Measurements from ENCODE around the gene DCTPP1. TPM values are rescaled to one million over a fixed set of nuclear protein-coding genes. Genes with fewer than 3 reads are reported as not detected.
A peak's percentile ranks its signal among the peaks of the same experiment; 100 is the strongest.

Gene DCTPP1
- total and polyA plus RNA-seq, 2 of the 13 experiments (the other 11 are each of a cell fraction or from before 2014, with no cell fraction given), result 54.8 to 74.4 TPM

DNA sequence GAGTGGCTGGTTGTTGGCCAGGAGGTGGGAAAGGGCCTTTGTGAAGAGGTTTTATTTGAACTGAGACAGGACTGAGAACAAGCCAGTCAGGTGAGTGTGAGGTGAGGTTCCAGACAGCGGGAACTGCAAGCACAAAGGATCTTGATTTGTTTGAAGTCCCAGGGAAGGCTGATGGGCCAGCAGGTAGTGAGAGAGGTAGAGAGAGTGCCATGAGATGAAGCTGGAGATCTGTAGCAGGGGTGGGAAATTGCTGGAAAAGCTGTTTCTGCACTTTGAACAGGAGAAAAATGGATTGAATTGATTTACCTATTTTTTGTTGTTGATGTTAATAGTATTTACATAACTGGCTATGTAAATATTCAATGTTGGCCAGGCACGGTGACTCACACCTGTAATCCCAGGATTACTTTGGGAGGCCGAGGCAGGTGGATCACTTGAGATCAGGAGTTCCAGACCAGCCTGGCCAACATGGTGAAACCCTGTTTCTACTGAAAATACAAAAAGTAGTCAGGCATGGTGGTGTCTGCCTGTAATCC, 7.7 kb upstream of the DCTPP1 start (continued):
- TF ChIP-seq, protein P1, sequence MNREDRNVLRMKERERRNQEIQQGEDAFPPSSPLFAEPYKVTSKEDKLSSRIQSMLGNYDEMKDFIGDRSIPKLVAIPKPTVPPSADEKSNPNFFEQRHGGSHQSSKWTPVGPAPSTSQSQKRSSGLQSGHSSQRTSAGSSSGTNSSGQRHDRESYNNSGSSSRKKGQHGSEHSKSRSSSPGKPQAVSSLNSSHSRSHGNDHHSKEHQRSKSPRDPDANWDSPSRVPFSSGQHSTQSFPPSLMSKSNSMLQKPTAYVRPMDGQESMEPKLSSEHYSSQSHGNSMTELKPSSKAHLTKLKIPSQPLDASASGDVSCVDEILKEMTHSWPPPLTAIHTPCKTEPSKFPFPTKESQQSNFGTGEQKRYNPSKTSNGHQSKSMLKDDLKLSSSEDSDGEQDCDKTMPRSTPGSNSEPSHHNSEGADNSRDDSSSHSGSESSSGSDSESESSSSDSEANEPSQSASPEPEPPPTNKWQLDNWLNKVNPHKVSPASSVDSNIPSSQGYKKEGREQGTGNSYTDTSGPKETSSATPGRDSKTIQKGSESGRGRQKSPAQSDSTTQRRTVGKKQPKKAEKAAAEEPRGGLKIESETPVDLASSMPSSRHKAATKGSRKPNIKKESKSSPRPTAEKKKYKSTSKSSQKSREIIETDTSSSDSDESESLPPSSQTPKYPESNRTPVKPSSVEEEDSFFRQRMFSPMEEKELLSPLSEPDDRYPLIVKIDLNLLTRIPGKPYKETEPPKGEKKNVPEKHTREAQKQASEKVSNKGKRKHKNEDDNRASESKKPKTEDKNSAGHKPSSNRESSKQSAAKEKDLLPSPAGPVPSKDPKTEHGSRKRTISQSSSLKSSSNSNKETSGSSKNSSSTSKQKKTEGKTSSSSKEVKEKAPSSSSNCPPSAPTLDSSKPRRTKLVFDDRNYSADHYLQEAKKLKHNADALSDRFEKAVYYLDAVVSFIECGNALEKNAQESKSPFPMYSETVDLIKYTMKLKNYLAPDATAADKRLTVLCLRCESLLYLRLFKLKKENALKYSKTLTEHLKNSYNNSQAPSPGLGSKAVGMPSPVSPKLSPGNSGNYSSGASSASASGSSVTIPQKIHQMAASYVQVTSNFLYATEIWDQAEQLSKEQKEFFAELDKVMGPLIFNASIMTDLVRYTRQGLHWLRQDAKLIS (CRISPR knock-in tag; IDR thresholded peaks at IDR 0.05), result no peak
- TF ChIP-seq, protein P2, sequence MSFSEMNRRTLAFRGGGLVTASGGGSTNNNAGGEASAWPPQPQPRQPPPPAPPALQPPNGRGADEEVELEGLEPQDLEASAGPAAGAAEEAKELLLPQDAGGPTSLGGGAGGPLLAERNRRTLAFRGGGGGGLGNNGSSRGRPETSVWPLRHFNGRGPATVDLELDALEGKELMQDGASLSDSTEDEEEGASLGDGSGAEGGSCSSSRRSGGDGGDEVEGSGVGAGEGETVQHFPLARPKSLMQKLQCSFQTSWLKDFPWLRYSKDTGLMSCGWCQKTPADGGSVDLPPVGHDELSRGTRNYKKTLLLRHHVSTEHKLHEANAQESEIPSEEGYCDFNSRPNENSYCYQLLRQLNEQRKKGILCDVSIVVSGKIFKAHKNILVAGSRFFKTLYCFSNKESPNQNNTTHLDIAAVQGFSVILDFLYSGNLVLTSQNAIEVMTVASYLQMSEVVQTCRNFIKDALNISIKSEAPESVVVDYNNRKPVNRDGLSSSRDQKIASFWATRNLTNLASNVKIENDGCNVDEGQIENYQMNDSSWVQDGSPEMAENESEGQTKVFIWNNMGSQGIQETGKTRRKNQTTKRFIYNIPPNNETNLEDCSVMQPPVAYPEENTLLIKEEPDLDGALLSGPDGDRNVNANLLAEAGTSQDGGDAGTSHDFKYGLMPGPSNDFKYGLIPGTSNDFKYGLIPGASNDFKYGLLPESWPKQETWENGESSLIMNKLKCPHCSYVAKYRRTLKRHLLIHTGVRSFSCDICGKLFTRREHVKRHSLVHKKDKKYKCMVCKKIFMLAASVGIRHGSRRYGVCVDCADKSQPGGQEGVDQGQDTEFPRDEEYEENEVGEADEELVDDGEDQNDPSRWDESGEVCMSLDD (CRISPR knock-in tag; IDR thresholded peaks at IDR 0.05; ENCODE audit: borderline replicate concordance), result no peak
- peak; percentile 98 for TF ChIP-seq GFI1 (CRISPR knock-in tag; IDR thresholded peaks at IDR 0.05; ENCODE audit: borderline replicate concordance)
- TF ChIP-seq ZNF577 (CRISPR knock-in tag; IDR thresholded peaks at IDR 0.05; ENCODE audit: borderline replicate concordance, low read depth), result no peak
- TF ChIP-seq ZNF136 (CRISPR knock-in tag; IDR thresholded peaks at IDR 0.05; ENCODE audit: low read depth), result 0 out of 2 replicates have a peak, but pooled peaks have one; percentile 47
- no peak for TF ChIP-seq BORCS8-MEF2B (CRISPR knock-in tag; IDR thresholded peaks at IDR 0.05)
- no peak for TF ChIP-seq YY1 (IDR thresholded peaks at IDR 0.05; ENCODE audit: insufficient read depth, insufficient replicate concordance, low read depth, low read length)
- no peak for TF ChIP-seq PHB2 (IDR thresholded peaks at IDR 0.05; ENCODE audit: partially characterized antibody)
- 0 out of 2 replicates have a peak, but pooled peaks have one; percentile 26 for TF ChIP-seq PPARG (CRISPR knock-in tag; conservative IDR thresholded peaks at IDR 0.05)
- 0 out of 2 replicates have a peak, but pooled peaks have one; percentile 46 for TF ChIP-seq ZZZ3 (CRISPR knock-in tag; IDR thresholded peaks at IDR 0.05; ENCODE audit: borderline replicate concordance)
- no peak for TF ChIP-seq XBP1 (CRISPR knock-in tag; IDR thresholded peaks at IDR 0.05)
- TF ChIP-seq GTF3A (CRISPR knock-in tag; conservative IDR thresholded peaks at IDR 0.05), result no peak
- no peak for TF ChIP-seq RBM39 (IDR thresholded peaks at IDR 0.05; ENCODE audit: low read depth, low read length, poor library complexity, severe bottlenecking)
- TF ChIP-seq NFATC3 (CRISPR knock-in tag; IDR thresholded peaks at IDR 0.05), result no peak
- TF ChIP-seq ZNF777 (CRISPR knock-in tag; IDR thresholded peaks at IDR 0.05), result no peak
- TF ChIP-seq MIER2 (CRISPR knock-in tag; IDR thresholded peaks at IDR 0.05), result no peak
- no peak for TF ChIP-seq HMGA1 (CRISPR knock-in tag; conservative IDR thresholded peaks at IDR 0.05)
- TF ChIP-seq ZMYM2 (CRISPR knock-in tag; IDR thresholded peaks at IDR 0.05), result peak; percentile 89
- TF ChIP-seq ZNF773 (CRISPR knock-in tag; IDR thresholded peaks at IDR 0.05; ENCODE audit: borderline replicate concordance), result no peak
- peak; percentile 52; the same call in 1 of the 2 replicates for TF ChIP-seq HDAC1 (CRISPR knock-in tag; IDR thresholded peaks at IDR 0.05)
- TF ChIP-seq, protein P3, sequence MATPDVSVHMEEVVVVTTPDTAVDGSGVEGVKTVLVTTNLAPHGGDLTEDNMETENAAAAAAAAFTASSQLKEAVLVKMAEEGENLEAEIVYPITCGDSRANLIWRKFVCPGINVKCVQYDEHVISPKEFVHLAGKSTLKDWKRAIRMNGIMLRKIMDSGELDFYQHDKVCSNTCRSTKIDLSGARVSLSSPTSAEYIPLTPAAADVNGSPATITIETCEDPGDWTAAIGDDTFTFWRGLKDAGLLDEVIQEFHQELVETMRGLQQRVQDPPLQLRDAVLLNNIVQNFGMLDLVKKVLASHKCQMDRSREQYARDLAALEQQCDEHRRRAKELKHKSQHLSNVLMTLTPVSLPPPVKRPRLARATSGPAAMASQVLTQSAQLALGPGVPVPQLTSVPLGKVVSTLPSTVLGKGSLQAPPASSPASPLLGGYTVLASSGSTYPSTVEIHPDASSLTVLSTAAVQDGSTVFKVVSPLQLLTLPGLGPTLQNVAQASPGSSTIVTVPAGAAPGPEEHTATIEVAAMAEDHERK (CRISPR knock-in tag; IDR thresholded peaks at IDR 0.05; ENCODE audit: low read depth), result no peak
- TF ChIP-seq ZNF17 (CRISPR knock-in tag; IDR thresholded peaks at IDR 0.05), result no peak
- TF ChIP-seq CHD2 (IDR thresholded peaks at IDR 0.05; ENCODE audit: low read depth, low read length), result no peak
- TF ChIP-seq KLF13 (CRISPR knock-in tag; IDR thresholded peaks at IDR 0.05), result no peak

All from HepG2 (cell line).